NCI-H2196 treated with DMSO at 0.1 percent for 48 hours (cell line): ENCODE results near the gene ENSA.
"Not testable (repeated sequence)": the region's sequence is repeated elsewhere in the genome, so short reads cannot be mapped to it uniquely, and the experiment has no call there.

Experiments
- DNase-seq: peaks from one replicate; lab custom pipeline; 2025; ENCODE audit not compliant: unreplicated experiment; lab: John Stamatoyannopoulos, UW

Gene ENSA

DNA sequence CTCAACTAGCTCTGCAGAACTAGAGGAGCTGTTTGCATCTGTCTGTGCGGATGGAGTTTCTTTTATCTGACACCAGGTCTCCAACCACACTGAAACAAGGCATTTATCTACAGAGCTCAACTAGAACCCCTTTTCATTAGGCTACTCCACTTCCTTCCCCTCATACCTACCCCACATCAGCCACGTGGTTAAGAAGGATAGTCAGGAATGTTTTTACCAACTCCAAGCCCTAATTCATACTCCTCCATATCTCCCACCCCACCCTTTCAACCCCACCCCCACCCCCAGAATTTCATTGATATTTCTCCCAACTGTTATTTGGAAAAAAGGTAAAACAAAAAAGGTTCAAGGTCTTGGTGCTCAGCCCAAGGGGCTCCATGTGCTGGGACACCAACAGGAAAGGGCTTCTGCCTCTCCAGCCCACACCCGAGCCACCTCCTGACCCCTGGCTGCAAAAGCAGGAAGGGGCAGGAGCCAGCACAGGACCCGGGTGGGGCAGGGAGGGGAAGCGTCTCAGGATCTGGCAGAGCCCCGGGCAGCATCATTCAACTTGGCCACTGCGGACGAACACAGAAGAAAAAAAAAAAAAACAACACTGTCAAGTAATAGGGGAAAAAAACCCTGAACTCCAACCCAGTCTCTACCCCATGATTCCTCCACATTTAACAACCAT lies 7.0 kb downstream of the ENSA start:
- no peak for DNase-seq

DNA sequence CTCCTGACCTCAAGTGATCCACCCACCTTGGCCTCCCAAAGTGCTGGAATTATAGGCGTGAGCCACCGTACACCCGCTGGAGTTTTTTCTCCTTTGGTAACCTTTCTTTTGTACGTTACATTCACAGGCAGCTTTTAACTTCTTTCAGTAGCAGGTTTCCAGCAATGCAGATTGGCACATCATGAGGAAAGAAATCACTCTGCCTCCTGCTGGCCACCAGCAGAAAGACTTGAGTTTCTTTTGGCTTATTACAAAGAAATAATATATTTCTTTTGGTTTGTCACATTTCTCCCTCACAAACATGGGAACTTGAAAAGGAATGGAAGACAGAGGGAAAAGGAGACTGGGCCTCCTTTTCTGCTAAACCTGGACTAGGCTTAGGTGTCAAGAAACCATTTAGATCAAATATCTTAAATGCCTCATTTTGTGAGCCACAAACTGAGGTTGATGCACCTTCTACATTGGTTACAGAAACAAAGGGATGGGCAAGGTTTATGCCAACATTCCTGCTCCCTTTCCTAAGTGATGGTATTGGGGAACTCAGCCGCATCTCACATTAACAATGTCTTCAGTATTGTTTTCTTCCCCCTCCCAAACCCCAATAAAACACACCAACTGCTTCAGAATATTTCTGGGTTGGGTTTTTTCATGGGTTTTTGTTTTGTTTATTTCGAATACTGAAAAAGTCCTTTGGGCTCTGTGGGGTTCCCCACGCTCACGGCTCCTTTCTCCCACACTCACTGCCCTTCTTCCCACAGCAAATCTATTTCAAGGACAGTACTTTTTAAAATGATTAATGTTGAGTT lies 7.7 kb downstream of the ENSA start:
- no peak for DNase-seq

DNA sequence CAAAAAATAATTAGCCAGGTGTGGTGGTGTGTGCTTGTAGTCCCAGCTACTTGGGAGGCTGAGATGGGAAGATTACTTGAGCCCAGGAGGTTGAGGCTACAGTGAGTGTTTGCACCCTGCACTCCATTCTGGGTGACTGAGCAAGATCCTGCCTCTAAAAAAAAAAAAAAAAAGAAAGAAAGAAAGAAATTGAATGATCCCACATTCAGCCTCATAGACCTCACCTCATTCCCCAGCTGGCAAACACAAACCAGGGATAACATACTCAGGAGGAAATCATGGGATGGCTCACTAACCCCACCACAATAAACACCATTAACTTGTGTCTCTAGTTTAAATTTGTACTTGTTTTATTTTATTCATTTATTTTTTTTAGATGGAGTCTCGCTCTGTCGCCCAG lies 8.5 kb downstream of the ENSA start:
- no peak for DNase-seq

DNA sequence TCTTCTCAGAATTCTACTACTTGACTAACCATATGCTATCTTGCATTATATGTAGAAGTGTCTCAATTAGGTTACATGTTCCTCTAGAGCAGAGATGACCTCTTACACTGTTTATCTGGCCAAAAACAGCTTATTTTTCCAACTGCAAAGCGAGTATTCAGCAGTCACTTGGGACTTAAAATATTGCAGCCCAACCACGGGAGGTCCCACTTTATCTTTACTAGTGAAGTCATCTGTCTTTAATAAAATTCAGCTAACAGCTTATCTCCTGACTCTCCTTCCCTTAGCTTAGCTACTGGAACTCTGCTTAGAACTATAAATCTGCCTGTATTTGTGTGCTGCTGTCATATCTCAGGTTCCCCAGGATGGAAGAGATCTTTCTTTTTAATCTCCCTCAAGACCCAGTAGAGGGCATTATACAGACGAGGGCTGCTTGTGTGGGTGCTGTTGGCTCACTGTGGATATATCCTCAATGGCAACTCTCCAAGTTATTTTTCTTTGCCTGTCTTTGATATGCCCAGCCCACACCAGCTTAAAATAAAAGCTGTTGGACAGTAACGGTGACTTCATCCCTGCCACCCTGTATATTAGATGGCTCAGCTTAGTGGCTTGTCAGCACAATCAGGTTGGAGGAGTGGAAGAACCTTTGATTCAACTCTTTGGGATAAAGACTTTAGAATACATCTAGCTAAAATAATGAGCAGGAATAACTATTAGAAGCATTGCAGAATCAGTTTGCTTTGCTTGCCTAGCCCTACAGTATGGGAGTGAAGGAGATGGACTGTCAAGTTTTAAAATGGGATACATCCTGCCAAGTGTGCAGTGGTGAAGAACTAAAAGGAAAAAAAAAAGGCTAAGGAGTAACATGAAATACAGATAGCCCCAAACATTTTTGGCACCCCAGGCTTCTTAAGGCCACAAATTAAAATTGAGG lies 9.6 kb downstream of the ENSA start:
- DNase-seq, result peak; percentile 68

DNA sequence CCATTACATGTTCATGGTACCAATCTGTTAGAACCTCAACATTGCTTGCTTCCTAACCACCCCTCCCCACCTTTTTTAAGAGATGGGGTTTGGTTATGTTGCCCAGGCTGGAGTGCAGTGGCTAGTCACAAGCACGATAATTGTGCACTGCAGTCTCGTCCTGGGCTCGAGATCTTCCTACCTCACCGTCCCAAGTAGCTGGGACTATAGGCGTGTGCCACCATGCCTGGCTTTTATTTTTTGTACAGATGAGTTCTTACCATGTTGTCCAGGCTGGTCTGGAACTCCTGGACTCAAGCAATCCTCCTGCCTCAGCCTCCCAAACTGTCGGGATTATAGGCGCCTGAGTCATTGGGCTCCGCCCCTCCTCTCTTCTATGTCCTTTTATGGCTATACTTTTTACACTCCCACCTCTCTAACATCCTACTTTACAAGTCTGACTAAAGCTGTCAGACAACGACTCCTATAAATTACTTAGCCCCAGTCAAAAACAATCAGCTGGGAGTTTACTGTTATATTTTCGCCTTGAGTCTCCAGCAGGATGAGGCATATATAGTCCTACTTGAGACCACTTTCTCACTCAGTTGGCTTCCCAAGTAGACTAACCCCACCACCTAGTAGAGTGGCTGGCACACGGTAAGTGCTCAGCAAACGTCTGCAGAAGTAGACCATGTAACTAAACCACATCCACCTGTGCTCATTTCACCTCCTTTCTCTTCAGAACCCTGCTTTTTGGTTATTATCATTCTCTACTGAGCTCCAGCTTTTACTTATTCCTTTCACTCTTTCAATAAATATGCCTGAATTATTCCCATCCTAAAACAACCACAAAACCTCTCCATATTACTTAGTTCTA lies 13.8 kb downstream of the ENSA start:
- DNase-seq, result no peak

DNA sequence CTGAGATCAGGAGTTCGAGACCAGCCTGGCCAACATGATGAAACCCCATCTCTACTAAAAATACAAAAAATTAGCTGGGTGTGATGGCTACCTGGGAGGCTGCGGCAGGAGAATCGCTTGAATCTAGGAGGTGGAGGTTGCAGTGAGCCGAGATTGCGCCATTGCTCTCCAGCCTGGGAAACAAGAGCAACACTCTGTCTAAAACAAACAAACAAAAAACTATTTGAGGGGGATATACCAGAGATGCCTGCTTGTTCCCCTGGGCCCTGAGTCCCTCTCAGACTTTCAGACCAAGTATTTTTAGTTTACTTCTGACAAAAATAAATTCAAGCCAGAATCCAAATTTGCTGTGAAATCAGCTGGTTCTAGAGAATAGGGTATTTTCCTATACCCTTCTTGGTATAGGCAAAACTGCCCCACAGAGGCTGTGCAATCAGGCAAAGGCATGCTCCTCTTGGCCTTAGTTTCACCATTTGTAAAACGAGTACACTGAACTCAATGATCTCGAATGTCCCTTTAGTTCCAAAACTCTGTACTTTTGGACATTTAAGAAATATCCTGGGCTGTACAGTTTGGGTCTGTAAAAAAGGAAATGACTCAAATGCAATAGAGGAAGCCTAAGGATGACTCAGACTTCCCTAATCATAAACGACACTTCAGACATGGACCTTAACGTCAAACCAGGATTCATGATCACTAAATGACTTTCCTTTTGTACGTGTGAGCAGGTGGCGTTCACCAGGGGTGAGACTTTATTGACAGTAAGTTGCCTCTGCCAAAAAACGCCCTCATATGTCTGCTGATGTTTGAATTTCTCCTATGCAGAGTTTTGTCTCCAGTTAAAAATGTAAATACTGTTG lies 16.1 kb downstream of the ENSA start:
- DNase-seq, result peak; percentile 81

DNA sequence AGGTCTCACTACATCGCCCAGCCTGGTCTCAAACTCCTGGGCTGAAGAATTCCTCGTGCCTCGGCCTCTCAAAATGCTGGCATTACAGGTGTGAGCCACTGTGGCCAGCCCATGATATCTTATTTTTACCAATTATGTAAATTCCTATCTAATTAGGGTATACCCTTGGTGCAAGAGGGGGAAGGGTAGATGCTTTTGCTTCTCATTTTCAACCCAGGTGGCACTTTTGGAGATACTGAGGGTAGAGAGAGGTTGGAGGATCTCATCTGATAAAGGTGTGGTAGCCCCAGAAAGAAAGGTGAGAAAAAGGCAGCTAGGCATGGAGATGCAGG lies 17.4 kb downstream of the ENSA start:
- no peak for DNase-seq

DNA sequence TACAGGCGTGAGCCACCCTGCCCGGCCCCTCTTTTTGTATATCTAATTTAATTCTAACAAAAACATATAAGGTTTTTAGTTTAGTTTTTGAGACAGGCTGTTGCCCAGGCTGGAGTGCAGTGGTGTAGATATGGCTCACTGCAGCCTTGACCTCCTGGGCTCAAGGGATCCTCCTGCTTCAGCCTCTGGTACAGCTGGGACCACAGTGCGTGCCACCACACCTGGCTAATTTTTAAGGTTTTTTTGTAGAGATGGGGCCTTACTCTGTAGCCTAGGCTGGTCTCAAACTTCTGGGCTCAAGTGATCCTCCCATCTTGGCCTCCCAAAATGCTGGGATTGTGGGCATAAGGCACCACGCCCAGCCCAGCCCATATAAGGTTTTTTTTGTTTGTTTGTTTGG lies 18.8 kb downstream of the ENSA start:
- DNase-seq, result no peak

DNA sequence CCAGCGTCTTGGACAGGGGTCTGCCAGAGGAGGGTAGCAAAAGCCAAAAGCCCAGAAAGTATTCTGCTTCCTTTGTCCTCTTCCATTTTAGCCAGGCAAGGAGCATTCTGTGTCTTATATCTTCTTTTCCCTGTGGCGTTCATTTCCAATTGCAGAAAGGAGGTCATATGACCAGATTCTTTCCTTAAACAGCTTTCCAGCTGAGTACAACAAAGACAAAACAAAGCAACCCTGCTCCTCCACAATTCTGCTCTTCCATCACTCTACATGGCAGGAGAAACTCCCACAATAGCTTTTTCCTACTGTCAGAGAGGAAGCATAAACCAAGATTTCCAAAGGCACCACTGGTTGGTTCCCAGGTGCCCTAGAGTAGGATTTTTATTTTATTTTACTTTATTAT lies 19.7 kb downstream of the ENSA start:
- DNase-seq, result no peak

DNA sequence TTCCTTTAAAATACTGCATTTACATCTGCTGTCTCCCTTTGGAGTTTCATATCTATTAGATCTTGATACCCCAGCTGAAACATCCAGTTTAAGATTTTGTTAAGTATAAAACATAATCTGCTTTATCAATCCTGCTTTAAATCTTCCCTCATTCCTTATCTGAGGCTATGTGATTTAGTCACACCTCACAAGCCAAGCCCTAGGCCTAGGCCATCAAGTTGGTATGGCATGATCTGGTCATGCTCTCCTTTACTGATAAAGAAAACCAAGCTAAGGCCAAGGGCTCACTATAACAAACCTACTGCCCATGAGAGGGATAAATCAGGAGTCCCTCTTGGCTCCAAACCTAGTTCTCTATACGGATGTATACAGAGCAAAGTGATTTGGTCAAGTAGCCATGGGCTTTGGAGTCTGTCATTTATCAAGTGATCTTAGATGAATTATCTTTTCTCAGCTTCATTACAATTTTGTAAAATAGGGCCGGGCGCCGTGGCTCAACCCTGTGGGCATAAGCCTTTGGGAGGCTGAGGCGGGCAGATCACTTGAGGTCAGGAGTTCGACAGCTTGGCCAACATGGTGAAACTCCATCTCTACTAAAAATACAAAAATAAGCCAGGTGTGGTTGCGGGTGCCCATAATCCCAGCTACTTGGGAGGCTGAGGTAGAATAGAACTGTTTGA lies 22.8 kb downstream of the ENSA start:
- DNase-seq, result no peak

DNA sequence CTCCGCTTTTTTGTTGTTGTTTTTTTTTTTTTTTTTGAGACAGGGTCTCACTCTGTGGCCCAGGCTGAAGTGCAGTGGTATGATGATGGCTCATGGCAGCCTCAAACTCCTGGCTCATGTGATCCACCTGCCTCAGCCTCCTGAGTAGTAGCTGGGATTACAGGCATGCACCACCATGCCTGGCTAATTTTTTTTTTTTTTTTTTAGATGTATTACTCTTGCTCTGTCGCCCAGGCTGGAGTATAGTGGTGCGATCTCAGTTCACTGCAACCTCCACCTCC lies 24.0 kb downstream of the ENSA start:
- DNase-seq, result not testable (repeated sequence)

DNA sequence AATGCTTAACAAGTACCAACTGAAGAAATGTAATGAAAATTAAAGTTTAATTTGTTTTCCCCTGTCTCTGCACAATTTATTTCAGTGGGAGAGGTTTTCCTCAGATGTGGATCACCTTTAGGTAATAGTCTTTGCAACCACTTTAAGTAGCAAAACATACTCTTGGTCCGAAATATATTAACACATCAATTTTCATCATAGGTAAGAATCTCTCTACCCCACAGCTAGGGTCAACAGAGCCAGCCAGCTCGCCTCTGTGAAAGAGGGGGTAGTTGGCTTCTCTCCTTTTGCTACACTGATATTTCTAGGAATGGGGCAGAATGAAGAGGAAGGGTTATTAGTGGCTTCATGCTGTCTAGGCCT lies 25.2 kb downstream of the ENSA start:
- no peak for DNase-seq

DNA sequence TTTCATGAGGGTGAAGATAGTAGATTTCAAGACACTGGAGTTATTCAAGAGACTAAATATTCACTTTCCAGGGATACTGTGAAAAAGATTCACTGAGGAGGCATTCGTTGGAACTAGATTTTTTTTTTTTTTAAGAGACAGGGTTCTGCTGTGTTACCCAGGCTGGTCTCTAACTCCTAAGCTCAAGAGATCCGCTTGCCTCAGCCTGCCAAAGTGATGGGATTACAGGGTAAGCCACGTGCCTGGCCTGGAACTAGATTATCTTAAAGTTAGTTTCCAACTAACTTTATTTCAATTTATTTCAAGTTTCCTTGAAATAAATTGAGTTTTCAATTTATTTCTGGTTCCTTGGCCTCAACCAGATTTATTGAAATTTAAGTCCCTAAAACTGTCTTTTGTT lies 25.7 kb downstream of the ENSA start:
- no peak for DNase-seq

DNA sequence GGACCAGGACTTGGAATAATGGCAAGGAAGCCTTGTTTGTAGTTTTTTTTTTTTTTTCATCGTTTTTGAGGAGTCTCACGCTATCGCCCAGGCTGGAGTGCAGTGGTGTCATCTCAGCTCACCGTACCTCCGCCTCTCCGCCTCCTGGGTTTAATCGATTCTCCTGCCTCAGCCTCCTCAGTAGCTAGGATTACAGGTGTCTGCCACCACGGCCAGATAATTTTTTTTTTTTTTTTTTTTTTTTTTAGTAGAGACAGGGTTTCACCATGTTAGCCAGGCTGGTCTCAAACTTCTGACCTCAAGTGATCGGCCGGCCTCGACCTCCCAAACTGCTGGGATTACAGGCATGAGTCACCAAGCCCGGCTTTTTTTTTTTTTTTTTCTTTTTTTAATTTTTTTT lies 27.0 kb downstream of the ENSA start:
- DNase-seq, result not testable (repeated sequence)

DNA sequence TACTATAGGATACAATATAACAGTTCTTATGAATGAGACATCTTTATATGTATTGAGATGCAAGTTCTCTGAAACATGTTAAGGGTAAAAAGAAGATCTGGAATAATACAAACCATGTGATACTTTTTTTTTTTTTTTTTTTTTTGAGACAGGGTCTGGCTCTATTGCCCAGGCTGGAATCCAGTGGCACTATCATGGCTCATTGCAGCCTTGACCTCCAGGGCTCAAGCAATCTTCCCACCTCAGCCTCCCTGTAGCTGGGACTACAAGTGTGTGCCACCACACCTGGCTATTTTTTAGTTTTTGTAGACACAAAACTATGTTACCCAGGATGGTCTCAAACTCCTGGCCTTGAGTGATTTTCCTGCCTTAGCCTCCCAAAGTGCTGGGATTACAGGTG lies 27.9 kb downstream of the ENSA start:
- DNase-seq, result no peak

DNA sequence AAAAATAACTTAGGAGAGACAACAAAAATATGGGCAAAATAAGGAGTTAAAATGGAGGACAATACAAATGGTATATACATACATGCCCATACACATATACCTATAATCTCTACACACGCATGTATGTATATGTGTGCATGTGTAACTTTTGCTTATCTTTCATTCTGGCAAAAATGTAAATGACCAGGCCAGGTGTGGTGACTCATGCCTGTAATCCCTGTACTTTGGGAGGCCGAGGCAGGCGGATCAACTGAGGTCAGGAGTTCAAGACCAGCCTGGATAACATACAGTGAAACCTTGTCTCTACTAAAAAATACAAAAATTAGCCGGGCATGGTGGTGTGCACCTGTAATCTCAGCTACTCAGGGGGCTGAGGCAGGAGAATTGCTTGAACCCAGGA lies 31.1 kb downstream of the ENSA start:
- not testable (repeated sequence) for DNase-seq

DNA sequence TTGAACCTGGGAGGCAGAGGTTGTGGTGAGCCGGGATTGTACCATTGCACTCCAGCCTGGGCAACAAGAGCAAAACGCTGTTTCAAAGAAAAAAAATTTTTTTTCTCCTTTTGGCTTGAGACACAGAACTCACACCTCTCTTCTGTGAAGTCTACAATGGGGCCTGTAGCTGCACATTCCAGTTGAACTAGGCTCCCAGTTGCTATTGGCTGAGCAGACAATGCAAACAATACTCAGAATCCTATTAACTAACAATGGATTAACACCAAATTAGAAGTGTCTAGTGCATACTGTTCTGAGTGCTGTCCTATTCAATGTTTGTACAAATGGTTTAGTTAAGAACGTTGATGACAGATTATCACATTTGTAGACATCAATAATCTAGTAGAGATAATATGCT lies 32.4 kb downstream of the ENSA start:
- no peak for DNase-seq

DNA sequence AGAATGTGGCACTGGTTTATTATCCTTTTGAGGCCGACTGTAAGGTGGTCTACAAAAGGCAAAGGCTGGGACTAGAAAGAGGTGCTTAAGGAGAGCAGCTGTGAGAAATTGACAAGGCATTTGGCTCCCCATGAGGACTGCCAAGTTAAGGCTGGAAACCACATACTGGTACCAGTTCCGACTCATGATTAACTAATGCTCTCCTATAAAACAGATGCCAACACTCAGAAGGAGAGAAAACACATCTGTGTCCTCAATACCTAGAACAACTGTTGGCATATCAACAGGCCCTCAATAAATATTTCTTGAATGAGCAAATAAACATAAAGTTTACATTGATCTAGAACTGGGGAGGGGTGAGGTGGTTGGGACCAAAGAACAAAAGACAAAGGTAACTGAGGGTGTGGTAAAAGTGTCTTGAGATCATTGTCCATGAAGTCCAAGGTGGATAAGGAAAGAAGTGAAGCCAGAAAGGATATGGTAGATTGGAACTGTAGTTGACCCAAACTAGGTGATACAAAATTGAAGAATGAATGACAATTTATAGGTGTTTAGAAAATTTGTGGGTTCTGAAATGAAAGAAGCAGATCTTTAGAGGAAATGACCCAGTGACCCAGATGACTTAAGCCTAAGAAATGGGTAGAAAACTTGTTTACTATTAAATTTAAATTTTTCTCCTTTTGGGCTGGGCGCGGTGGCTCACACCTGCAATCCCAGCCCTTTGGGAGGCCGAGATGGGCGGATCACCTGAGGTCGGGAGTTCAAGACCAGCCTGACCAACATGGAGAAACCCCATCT lies 33.1 kb downstream of the ENSA start:
- no peak for DNase-seq

DNA sequence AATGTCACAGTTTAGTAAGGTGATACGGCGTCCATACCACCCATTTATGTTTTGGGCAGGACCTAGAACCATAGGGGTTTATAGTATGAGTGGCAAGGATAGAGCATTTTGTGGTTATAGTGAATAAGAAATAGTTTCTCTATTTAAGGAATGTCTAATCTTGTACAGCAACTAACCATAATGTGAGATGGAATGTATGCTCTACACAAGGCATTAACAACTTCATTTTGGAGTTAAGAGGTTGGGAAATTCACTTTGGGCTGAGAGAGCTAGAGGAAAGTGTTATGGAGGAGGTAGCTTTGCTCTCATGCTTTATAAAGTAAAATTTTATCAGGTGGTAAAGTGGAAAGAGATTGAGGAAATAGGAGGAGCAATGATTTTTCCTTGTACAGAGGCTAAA lies 47.0 kb downstream of the ENSA start:
- no peak for DNase-seq
